SKM-1 (cell line): ENCODE data around the gene WDR36.
A peak's percentile ranks its signal among the peaks of the same experiment; 100 is the strongest.
"Not testable (repeated sequence)": the region's sequence is repeated elsewhere in the genome, so short reads cannot be mapped to it uniquely, and the experiment has no call there.

Source experiments
- DNase-seq: peaks from one replicate; lab custom pipeline; 2025; ENCODE audit not compliant: unreplicated experiment; lab: John Stamatoyannopoulos, UW

WDR36 gene

DNA sequence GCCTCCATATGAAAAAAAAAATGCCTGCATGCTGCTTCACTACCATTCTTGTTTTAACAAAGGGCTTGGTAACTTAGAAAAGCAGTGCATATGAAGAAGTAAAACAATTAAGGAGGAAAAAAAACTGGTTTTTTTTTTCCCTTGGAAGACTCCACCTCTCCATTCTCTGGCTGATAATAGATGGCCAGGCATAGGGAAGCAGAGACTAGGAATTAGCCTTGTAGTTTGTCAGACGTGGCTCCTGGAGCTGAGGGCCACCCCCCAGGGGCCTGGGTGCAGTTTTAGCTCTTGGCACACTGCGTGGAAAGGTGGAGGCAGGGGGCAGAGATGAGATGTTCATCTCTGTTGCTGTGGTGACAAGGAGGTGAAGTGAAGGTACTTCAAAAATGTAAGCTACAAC lies 42.7 kb downstream of the WDR36 start:
- DNase-seq: no peak

DNA sequence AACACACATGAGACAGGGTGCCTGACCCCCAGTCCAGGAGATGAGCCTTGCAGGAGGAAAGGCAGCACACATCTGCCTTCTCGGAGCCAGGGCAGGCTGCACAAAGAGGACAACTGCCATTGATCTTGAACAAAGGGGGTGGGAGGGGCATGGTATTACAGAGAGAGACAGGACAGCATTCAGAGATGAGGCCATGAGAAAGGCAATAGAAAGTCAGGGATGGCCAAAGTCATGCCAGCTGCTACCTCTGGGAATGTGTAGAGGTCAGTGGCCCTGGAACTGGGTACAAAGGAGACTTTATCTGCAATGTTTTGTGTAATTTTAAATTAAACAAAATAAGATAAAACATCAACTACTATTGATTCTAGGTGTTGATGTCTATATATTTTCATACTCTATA lies 43.2 kb downstream of the WDR36 start:
- DNase-seq: no peak

DNA sequence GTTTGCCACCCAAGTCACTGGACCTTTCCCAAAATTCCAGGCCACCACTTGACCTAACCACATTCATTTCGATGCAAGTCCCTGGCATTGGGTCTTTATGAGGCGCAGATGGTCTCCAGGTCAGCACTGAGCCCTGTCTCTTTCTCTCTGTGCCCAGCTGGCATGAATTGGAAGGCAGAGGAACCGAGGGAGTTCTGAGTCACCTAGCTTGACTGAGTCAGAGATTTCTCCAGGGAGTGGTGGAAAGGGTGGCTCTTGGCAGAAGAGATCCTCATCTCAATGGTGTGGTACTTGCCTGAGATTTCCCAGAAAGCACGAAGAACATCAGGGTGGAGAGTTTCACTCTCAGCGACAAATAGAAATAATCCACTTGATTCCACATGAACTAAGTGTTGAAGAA lies 43.8 kb downstream of the WDR36 start:
- DNase-seq: no peak

DNA sequence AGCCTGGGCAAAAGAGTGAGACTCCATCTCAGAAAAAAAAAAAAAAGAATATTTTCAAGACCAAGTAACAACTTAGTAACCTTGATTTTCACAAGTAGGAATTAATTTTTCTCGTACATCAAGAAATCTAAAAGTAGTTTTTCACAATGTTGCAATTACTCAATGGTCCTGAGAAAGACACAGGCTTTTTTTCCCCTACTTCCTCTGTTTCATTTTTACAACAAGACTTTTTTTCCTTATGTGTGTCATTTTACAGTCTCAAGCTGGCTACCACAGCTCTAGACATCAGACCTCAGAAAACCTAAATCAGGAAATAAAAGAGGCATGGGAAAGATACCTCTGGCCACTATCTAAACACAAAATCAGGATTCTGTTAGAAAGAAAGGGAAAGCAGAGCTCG lies 45.9 kb downstream of the WDR36 start:
- no peak for DNase-seq

DNA sequence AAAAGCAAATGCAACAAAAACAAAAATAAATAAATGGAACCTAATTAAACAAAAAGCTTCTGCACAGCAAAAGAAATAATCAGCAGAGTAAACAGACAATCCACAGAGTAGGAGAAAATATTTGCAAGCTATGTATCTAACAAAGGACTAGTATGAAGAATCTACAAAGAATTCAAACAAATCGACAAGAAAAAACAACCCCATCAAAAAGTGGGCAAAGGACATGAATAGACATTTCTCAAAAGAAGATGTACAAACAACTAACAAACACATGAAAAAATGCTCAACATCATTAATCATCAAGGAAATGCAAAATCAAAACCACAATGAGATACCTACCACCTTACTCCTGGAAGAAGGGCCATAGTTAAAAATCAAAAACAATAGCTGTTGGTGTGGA lies 49.3 kb downstream of the WDR36 start:
- not testable (repeated sequence) for DNase-seq

DNA sequence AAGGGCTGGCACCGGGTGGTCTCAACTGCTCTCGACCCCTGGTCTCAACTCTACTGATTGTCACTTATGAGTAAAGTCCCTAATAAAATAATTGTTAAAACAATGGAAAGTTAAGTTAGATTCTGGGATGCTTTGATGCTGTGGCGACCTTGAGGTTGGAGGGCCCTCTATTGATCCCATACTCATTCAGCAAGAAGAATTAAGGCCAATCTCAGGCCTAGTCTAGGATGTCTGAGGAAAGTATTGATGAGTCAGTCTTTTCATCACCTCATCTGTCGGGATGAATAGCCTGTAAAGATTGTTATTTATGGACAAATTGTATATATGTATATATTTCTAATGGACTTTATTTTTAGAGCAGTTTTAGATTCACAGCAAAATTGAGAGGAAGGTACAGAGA lies 50.8 kb downstream of the WDR36 start:
- DNase-seq: no peak

DNA sequence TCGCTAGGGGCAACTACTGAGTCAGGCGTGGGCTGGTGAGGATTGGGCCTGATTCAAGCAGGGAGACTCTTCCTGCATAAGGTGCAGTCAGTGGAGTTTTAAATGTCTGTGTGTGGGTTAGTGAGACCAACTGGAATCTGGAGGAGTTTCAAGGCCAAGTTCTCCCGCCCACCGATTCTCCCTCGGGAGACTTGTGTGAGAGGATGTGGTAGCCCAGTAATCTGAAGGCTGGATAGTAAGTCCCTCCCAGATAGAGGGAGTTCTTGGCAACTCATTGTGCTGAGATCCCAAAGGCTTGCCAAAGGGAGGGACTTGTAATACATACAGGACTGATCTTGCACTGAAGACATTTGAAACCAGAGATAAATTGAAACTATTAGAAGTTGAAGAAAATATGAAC lies 51.8 kb downstream of the WDR36 start:
- no peak for DNase-seq

DNA sequence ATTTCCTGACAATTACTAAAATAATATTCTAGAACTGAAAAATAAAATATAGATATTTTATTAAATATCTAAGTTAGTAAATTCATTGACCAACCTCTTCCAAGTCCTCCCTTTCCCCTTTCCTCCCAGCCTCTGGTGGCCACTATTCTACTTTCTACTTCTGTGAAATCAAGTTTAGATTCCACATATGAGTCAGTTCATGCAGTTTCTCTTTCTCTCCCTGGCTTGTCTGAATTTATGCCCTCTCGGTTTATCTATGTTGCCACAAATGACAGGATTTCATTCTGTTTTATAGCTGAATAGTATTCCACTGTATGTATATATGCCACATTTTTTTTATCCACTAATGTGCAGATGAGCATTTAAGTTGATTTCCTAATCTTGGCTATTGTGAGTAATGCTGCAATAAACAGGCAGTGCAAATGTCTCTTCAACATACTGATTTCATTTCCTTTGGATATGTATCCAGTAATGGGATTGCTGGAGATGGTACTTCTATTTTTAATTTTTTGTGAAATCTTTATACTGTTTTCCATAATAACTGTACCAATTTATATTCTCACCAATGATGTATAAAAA lies 52.3 kb downstream of the WDR36 start:
- no peak for DNase-seq

DNA sequence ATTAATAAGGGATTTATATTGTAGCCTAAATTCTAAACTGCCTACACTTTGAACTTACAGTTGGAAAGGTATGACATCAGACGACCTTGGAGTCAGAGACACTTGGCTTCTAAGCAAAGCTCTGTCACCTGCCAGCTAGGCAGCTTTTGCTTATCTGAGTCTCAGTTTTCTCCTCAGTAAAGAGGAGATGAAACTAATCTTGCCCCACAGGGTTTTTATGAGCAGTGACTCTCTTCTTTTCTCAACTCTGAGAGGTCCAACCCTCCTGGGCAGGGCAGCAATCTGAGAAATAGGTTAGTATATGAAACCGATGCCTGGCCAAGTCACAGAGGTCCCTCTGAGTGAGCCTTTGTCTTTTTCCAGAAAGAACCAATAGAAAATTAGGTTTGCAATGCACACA lies 53.9 kb downstream of the WDR36 start:
- DNase-seq: no peak

DNA sequence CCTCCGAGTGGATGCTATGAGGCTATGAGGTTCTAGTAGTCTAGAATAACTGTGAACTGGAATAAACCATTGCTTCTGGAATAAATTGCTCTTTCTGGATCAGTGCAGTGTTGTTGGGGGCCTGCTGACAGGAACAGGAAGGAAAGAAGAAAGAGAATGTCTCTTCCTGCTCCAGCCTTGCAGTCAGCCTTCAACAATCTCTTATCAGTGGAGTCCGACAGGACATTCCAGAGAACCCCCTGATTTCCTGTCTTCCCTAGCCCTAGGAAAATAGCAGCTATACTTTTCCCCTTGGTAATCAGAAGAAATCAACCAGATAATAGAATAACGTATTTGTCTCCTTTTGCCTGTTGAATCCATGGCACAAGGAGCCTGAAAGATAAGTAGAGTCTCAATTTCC lies 55.4 kb downstream of the WDR36 start:
- no peak for DNase-seq

DNA sequence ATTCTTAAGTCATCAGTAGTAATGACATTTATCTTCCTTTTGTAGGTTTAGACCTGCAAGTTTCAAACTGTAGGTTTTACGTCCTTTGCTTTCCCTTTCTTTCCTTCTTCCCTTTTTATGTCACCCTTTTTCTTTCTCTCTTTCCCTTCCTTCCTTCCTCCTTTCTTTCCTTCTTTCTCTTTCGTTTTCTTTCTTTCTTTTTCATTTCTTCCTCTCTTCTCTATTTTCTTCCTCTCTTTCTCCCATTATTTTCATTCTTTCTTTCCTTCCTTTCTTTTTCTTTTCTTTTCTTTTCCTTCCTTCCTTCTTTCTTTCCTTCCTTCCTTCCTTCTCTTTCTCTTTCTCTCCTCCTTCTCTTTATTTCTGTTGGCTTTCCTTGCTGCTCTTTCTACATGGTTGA lies 59.9 kb downstream of the WDR36 start:
- no peak for DNase-seq

DNA sequence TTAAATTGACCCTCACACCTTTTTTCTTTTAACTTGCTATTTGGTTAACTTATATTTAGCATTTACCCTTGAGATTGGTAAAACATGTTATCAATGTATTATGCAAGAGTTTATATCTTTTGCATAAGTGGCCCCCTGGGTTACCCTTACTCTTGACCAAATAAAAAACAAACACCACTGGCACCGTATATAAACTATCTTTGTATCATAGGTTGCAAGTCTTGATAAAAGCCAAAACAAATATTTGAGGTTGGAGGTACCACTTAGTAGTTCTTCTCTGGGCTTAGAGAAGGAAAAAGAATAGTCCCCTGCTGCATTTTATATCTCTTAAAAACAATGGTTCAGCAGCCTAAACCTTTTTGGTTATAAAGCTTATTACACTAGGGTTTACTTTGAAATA lies 61.3 kb downstream of the WDR36 start:
- DNase-seq: no peak

DNA sequence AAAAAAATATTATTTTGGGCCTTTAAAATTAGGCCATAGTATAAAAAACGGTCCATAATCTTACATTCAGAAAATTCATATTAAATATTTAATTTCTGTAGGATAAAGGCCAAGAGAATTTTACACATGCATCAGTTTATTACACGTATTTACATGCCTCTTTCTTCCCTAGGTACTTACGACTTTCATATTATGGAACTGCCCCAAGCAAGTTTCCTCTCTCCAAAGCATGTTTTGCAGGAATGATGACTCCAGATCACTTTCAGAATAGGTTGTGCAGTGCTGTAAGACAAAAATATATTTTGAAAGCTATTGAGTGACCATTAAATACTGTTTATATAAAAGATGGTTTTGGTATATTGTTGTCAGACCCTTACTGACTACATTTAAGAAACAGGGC lies 61.8 kb downstream of the WDR36 start:
- no peak for DNase-seq

DNA sequence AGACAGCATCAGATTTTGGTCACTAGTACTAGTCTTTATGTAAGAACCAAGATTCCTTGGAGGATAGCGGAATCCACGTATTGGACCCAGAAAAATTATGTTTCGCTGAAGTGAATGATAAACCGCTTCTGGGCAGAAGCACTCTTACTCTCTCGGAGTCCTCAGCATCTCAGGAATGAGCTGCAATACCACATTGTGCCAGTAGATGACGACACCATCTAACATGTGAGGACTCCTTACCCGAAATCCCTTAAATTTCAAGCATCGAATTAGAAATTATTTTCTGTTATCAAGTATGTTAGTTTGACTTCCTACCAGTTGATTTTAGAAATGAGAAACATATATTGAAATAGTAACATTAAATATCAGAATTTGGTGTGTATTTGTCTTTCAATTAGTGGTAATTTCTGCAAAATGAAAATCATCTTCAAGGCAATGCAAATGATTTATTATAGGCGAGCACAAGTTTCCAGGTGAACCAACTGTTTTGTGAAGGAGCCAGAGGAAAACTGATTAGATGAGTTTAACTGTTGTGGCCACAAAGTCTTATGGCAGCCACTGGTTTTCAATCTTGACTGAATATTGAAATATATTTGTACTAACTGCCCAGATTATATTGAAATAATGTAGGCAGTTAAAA lies 66.1 kb downstream of the WDR36 start:
- peak; percentile 11 for DNase-seq

DNA sequence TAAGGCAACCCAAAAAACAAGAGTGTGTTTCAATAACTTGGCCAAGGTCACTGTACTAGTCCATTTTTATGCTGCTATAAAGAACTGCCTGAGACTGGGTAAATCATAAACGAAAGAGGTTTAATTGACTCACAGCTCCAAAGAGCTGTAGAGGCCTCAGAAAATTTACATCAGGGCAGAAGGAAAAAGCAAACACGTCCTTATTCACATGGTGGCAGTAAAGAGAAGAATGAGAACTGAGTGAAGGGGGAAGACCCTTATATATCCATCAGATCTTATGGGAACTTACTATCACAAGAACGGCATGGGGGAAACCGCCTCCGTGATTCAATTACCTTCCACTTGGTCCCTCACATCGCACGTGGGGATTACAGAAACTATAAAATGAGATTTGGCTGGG lies 67.7 kb downstream of the WDR36 start:
- no peak for DNase-seq

DNA sequence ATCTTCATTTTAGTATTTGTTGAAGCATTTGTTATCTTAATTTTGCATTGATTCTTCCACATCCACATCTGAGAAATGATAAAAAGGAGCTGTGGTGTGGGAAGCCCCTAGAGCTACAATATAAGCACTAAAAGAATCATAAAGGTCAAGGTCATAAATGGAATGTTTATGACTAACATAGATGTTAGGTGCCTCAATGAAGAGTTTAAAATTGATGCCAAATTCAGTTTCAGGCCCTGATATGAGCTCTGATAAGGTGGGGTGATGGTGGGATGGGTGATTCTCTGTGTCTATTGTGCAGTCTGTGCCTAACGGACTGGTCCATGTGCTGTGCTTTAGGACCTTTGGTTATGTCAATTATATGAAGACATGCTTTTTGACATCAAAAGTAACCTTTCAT lies 70.9 kb downstream of the WDR36 start:
- DNase-seq: no peak

DNA sequence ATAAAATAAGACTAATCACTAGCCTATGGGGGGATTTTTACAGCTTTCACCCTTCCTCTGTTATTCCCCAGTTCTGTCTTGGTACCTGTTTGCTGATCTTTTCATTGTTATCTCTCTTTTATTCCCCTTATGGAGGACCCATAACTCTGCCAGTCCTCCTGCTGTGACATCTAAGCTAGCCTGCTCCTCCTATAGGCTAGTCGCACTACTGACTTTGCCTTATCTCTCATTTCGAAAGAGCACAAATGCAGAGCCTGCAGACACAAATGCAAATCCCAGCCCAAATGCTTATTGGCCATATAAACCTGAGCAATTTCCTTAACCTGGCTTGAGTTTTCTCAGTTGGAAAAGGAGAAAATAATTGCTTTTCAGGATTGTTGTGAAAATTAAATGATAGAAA lies 72.9 kb downstream of the WDR36 start:
- DNase-seq: no peak

DNA sequence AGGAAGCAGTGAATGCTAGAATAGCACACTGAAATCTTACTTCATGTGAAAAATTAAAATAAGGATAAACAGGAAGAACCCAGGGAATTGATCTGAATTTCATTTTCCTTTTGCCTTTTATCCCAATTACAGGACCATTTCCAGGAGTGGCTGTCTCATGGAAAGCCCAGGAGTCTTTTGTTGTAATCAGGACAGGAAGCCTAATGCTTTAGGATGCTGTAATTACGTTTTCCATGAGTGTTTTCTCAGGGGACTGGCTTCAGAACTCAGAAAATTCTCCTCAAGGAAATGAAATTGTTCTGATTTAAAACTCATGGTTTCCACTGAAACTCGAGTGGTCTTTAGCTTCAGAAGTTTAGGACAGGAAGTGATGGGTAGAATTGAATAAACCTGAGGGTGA lies 75.4 kb downstream of the WDR36 start:
- DNase-seq: no peak

DNA sequence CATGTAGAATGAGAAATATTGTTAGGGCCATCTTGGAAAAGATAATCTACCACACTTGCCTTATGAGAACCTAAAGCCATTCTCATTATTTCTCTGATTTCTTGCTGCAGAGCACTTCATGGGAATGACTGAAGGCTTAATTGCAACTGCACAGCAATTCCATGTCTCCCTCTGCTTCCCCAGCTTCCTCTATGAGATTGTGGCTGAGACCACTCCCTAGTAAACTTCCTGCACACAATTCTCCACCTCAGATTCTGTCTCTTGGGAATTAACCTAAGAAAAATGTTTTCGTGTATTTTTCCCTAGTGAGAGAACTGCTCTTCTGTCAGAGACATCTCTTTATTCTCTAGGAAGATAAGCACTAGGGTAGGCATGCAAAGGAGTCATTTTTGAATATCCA lies 76.5 kb downstream of the WDR36 start:
- no peak for DNase-seq

DNA sequence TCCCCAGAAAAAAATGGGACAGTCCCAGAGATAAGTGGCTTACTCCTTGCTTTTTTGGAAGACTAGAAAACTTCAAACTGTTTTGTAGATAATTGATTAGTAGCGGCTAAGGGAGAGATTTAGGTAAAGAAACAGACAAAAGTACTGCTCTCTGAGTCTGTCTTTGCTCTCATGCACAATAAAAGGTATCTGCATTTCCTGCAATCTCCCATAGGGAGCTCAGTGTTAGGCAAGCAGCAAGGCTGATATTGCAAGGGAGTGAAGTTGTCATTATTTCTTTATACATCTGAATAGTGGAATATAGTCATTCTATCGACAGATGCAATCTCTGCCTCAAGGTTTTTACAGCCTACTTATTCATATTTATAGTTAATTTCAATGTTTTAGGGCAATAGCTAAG lies 77.1 kb downstream of the WDR36 start:
- no peak for DNase-seq

DNA sequence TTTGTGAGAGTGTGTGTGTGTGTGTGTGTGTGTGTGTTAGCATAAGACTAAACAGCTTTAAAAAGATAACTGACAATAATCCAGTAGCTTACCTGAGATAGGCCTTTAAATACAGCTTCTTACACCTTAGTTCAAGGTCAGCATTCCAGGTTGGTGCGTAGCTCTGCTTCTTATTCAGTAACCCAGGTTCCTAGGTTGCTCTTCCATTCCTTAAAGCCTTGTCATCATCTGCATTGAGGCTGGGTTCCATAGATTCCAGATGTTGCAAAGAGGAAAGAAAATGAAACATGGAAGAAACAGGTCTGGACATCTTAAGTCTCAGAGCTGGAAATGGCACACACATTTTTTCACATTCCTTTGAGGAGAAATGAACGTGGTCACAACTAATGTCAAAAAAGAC lies 78.1 kb downstream of the WDR36 start:
- DNase-seq: no peak

DNA sequence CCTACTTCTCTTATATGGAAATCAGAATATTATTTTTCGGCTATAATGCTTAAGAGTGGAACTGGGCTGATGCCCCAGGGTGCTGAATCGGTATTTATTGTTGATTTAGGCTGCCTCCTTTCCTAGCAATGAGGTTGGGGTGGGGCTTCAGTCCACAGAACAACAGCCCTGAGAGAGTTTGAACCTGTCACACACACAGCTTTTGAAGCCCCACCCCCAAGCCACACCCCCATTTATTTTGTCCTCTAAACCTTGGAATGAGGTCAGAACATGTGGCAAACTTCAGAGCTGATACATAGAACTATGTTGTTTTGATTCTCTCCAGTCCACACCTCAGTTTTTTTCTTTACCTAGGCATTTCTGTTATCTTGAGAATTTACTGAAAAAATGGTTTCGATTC lies 80.4 kb downstream of the WDR36 start:
- no peak for DNase-seq

DNA sequence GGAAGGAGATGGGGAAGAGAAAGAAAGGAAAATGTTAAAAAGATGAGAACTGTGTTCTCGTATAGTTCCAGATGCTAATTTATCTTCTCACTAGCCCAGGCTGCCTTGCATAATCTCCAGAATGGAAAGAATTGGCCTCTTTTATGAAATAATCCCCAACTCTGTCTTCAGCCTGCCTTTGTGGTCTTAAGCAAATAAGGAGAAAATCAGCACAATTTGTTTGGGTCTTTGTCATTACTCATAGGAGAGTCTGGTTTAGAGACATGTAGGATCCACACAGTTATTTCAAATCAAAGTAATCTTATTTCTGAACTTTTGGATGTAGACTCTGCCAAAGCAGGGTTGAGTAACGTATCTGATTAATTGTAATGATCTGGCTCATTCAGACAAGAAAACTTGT lies 81.3 kb downstream of the WDR36 start:
- DNase-seq: no peak
